HG02938 (cell line): ENCODE measurements around the gene ZNF23.
"Not testable (repeated sequence)": the region's sequence is repeated elsewhere in the genome, so short reads cannot be mapped to it uniquely, and the experiment has no call there.

Experiments used
- ATAC-seq: cut with Tn5 transposase; IDR thresholded peaks from one replicate; pipeline ENCODE4 v1.9.1; 2021; ENCODE audit warnings: mild to moderate bottlenecking, moderate library complexity; ENCODE audit not compliant: unreplicated experiment

The ZNF23 gene

GRCh38 chr16:71461686-71462648, at the start of gene ZNF23:
TSS of gene ZNF23 (minus strand) at chr16:71462247. CDS start at chr16:71456796, 5,451 bp downstream.
- peak; percentile 85 for ATAC-seq

GRCh38 chr16:71507061-71507460, 45.0 kb upstream of the ZNF23 start:
- no peak for ATAC-seq

GRCh38 chr16:71504901-71505300, 42.9 kb upstream of the ZNF23 start:
- ATAC-seq = no peak

GRCh38 chr16:71504051-71504450, 42.0 kb upstream of the ZNF23 start:
- ATAC-seq = not testable (repeated sequence)

GRCh38 chr16:71501547-71501946, 39.5 kb upstream of the ZNF23 start:
- ATAC-seq = no peak

GRCh38 chr16:71500964-71501363, 38.9 kb upstream of the ZNF23 start:
- no peak for ATAC-seq

GRCh38 chr16:71499775-71500364, 37.8 kb upstream of the ZNF23 start:
- ATAC-seq = no peak

- no peak for ATAC-seq
These were observed 36.0 kb upstream of the ZNF23 start for GRCh38 chr16:71498031-71498430.

GRCh38 chr16:71493213-71493612, 31.2 kb upstream of the ZNF23 start:
- ATAC-seq = no peak

- no peak for ATAC-seq
These were observed 30.7 kb upstream of the ZNF23 start for GRCh38 chr16:71492786-71493185.

- no peak for ATAC-seq
These were observed 29.0 kb upstream of the ZNF23 start for GRCh38 chr16:71491054-71491453.

GRCh38 chr16:71490361-71490760, 28.3 kb upstream of the ZNF23 start:
- no peak for ATAC-seq

- ATAC-seq = no peak
These were observed 27.1 kb upstream of the ZNF23 start, which contains the start of gene ZNF19 for GRCh38 chr16:71489122-71489521. TSS of gene ZNF19 (minus strand) at chr16:71489324. CDS start at chr16:71482114, 7,210 bp downstream.

- peak; percentile 84 for ATAC-seq
These were observed 22.2 kb upstream of the ZNF23 start for GRCh38 chr16:71484006-71484893.

GRCh38 chr16:71482569-71482968, 20.5 kb upstream of the ZNF23 start:
- ATAC-seq = no peak

- no peak for ATAC-seq
These were observed 18.9 kb upstream of the ZNF23 start for GRCh38 chr16:71480956-71481355.

- ATAC-seq = no peak
These were observed 17.4 kb upstream of the ZNF23 start for GRCh38 chr16:71479420-71479819.

- no peak for ATAC-seq
These were observed 14.5 kb upstream of the ZNF23 start for GRCh38 chr16:71476457-71477124.

GRCh38 chr16:71474864-71475263, 12.8 kb upstream of the ZNF23 start:
- no peak for ATAC-seq

GRCh38 chr16:71473891-71474290, 11.8 kb upstream of the ZNF23 start:
- ATAC-seq = no peak
